ENCODE data around the gene TMEM61. TPM values are rescaled to one million over a fixed set of nuclear protein-coding genes. Genes with fewer than 3 reads are reported as not detected.

TMEM61 gene
- total RNA-seq, 1 experiment from 2014 or later = 0.95 TPM

DNA sequence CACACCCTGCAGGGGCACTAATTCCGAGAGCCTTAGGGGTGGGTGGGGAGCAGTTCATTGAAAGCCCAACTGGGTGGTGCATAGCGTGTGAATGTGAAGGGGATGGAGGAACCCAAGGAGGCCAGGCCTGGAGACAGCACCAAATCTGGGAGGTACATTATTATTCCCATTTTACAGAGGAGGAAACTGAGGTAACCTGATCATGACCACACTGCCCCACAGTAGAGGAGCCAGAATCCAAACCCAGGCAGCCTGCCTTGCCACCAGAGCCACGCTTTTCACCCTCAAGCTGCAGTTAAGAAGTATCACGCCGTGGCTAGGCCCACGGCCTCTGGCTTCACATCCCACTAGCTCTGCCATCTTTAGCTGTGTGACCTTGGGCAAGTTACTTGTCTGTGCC lies 17.7 kb downstream of the TMEM61 start:
- Histone ChIP-seq H3F3A (ENCODE audit: low read length, unreplicated experiment) (no peaks in the 10 kb centered on the region), H3K9me2 (replicated peaks; ENCODE audit: low read length) (no peaks in the 10 kb centered on the region), H3K36me3 (ENCODE audit: low read depth, low read length) (no peaks in the 10 kb centered on the region), H3K79me2 (ENCODE audit: low read length) (no peaks in the 10 kb centered on the region), H3K27me3 (ENCODE audit: low read length) (no peaks in the 10 kb centered on the region), H3K4me1 (ENCODE audit: insufficient read depth, low read length) (no peaks in the 10 kb centered on the region), H3K27ac (ENCODE audit: low read length) (no peak overlapping the region), H3K9me3 (ENCODE audit: low read length) (no peaks in the 10 kb centered on the region), H3K4me2 (ENCODE audit: low read length) (no peak overlapping the region), H2AFZ (ENCODE audit: low read length) (no peak overlapping the region), H3K9ac (ENCODE audit: low read length) (no peak overlapping the region), H4K20me1 (ENCODE audit: low read length) (no peaks in the 10 kb centered on the region), H3K4me3 (ENCODE audit: low read length) (no peak overlapping the region)
- intact Hi-C loops (cut with micrococcal nuclease) = loop anchor here (5.0 kb wide), 1 partner anchor 326 kb away; no protein-coding TSS in a partner anchor
- ChIA-PET CTCF (no interaction called here), POLR2A (ENCODE audit: unreplicated experiment) (no interaction called here)
- DNase-seq (no peak), ATAC-seq (no peak)
- TF ChIP-seq EZH2 (IDR thresholded peaks at IDR 0.05; ENCODE audit: low read length, unreplicated experiment) (no peak), EZH2phosphoT487 (IDR thresholded peaks at IDR 0.05; ENCODE audit: borderline replicate concordance, low read length) (no peak)
- TF ChIP-seq, protein P1, sequence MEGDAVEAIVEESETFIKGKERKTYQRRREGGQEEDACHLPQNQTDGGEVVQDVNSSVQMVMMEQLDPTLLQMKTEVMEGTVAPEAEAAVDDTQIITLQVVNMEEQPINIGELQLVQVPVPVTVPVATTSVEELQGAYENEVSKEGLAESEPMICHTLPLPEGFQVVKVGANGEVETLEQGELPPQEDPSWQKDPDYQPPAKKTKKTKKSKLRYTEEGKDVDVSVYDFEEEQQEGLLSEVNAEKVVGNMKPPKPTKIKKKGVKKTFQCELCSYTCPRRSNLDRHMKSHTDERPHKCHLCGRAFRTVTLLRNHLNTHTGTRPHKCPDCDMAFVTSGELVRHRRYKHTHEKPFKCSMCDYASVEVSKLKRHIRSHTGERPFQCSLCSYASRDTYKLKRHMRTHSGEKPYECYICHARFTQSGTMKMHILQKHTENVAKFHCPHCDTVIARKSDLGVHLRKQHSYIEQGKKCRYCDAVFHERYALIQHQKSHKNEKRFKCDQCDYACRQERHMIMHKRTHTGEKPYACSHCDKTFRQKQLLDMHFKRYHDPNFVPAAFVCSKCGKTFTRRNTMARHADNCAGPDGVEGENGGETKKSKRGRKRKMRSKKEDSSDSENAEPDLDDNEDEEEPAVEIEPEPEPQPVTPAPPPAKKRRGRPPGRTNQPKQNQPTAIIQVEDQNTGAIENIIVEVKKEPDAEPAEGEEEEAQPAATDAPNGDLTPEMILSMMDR (conservative IDR thresholded peaks at IDR 0.05; ENCODE audit: low read depth, low read length) = no peak
- no TSS peak for BruUV-seq (replicated peaks)

DNA sequence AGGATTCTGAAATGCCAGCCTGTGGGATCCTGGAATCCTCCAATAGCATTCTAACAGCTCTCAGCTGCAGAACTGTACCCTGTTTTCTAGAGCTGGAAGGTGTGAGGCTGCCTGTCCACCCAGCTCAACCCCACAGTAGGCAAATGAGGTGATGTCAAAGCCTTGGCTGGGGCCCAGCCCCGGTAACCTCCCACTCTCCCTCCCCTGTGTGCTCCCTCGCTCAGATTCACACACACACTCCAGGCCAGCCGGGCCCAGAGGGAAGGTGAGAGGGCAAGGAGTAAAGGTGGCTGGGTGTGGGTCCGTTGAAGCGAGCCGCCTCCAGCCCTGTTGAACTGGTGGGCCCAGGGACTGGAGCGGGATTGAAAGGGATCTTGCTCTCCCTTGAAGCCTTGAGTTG lies 18.2 kb downstream of the TMEM61 start, which contains the start of gene BSND:
BSND (plus strand) TSS at position 257 of the 400 bp plus-strand sequence. CDS start 254 bp downstream, outside the sequence.
- DNase-seq (no peak), ATAC-seq (no peak)
- Histone ChIP-seq H3K27ac (ENCODE audit: low read length) (no peak within 1 kb of the TSS), H3K9me2 (replicated peaks; ENCODE audit: low read length) (no peaks in the 10 kb centered on the region), H3F3A (ENCODE audit: low read length, unreplicated experiment) (no peaks in the 10 kb centered on the region), H3K9ac (ENCODE audit: low read length) (no peak within 1 kb of the TSS), H3K9me3 (ENCODE audit: low read length) (no peaks in the 10 kb centered on the region), H3K27me3 (ENCODE audit: low read length) (no peaks in the 10 kb centered on the region), H3K4me1 (ENCODE audit: insufficient read depth, low read length) (no peaks in the 10 kb centered on the region), H3K4me2 (ENCODE audit: low read length) (no peak within 1 kb of the TSS), H3K79me2 (ENCODE audit: low read length) (no peaks in the 10 kb centered on the region), H4K20me1 (ENCODE audit: low read length) (no peaks in the 10 kb centered on the region), H3K4me3 (ENCODE audit: low read length) (no peak within 1 kb of the TSS), H3K36me3 (ENCODE audit: low read depth, low read length) (no peaks in the 10 kb centered on the region), H2AFZ (ENCODE audit: low read length) (no peak within 1 kb of the TSS)
- no peak for TF ChIP-seq EZH2 (IDR thresholded peaks at IDR 0.05; ENCODE audit: low read length, unreplicated experiment)
- TF ChIP-seq, protein P1 (conservative IDR thresholded peaks at IDR 0.05; ENCODE audit: low read depth, low read length) = no peak
- no peak for TF ChIP-seq EZH2phosphoT487 (IDR thresholded peaks at IDR 0.05; ENCODE audit: borderline replicate concordance, low read length)
- BruUV-seq (replicated peaks) = no TSS peak
- ChIA-PET CTCF (no interaction called here), POLR2A (ENCODE audit: unreplicated experiment) (no interaction called here)
- intact Hi-C loops (cut with micrococcal nuclease) = loop anchor here (5.0 kb wide), 1 partner anchor 326 kb away; no protein-coding TSS in a partner anchor

Data from PC-3 (cell line).